WTC11 (cell line): Measurements from ENCODE around the gene SLC9A3.

Experiments
- NFE2L1 ChIP-seq: sonication (generic); formaldehyde crosslinking; IDR thresholded peaks from 2 replicates; pipeline ENCODE4 v1.8.1; 2023; ENCODE audit warnings: missing genetic modification reagents
- ZBTB21 ChIP-seq: sonication (generic); formaldehyde crosslinking; IDR thresholded peaks from 2 replicates; pipeline ENCODE4 v1.8.1; 2023; ENCODE audit warnings: mild to moderate bottlenecking, missing genetic modification reagents, borderline replicate concordance
- TF ChIP-seq, protein P1 (sequence below): fragments of 200-600 bp; IDR thresholded peaks from 2 replicates; pipeline ENCODE4 v1.8.0; 2022; ENCODE audit warnings: antibody characterized with exemption
- TF ChIP-seq, protein P2 (sequence below): sonication (generic); formaldehyde crosslinking; IDR thresholded peaks from 2 replicates; pipeline ENCODE4 v1.8.0; 2022; ENCODE audit warnings: mild to moderate bottlenecking, missing genetic modification reagents
- TF ChIP-seq, protein P3 (sequence below): sonication (generic); formaldehyde crosslinking; IDR thresholded peaks from 2 replicates; pipeline ENCODE4 v1.8.0; 2022; ENCODE audit warnings: mild to moderate bottlenecking, missing genetic modification reagents
- TF ChIP-seq, protein P4 (sequence below): sonication (generic); formaldehyde crosslinking; IDR thresholded peaks from 2 replicates; pipeline ENCODE4 v1.8.0; 2022; ENCODE audit warnings: mild to moderate bottlenecking, missing genetic modification reagents

DNA sequence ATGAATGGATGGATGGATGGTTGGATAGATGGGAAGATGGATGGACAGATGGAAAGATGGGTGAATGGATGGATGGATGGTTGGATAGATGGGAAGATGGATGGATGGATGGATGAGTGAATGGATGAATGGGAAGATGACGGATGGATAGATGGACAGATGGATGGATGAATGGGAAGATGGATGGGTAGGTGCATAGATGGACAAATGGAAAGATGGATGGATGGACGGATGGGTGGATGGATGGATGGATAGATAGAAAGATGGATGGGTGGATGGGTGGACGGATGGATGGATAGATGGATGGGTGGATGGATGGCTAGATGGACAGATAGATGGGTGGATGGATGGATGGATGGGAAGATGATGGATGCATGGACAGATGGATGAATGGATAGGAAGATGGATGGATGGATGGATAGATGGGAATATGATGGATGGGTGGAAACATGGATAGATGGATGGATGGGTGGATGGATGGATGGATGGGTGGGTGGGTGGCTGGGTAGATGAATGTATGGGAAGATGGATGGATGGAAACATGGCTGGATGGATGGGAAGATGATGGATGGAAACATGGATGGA, 97.8 kb downstream of the SLC9A3 start:
- TF ChIP-seq, protein P1, sequence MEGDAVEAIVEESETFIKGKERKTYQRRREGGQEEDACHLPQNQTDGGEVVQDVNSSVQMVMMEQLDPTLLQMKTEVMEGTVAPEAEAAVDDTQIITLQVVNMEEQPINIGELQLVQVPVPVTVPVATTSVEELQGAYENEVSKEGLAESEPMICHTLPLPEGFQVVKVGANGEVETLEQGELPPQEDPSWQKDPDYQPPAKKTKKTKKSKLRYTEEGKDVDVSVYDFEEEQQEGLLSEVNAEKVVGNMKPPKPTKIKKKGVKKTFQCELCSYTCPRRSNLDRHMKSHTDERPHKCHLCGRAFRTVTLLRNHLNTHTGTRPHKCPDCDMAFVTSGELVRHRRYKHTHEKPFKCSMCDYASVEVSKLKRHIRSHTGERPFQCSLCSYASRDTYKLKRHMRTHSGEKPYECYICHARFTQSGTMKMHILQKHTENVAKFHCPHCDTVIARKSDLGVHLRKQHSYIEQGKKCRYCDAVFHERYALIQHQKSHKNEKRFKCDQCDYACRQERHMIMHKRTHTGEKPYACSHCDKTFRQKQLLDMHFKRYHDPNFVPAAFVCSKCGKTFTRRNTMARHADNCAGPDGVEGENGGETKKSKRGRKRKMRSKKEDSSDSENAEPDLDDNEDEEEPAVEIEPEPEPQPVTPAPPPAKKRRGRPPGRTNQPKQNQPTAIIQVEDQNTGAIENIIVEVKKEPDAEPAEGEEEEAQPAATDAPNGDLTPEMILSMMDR = no peak
- TF ChIP-seq ZBTB21 (CRISPR knock-in tag) (0 out of 2 replicates have a peak, but pooled peaks have one; percentile 33), NFE2L1 (CRISPR knock-in tag) (no peak)
- TF ChIP-seq, protein P2, sequence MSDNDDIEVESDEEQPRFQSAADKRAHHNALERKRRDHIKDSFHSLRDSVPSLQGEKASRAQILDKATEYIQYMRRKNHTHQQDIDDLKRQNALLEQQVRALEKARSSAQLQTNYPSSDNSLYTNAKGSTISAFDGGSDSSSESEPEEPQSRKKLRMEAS = no peak
- TF ChIP-seq, protein P3, sequence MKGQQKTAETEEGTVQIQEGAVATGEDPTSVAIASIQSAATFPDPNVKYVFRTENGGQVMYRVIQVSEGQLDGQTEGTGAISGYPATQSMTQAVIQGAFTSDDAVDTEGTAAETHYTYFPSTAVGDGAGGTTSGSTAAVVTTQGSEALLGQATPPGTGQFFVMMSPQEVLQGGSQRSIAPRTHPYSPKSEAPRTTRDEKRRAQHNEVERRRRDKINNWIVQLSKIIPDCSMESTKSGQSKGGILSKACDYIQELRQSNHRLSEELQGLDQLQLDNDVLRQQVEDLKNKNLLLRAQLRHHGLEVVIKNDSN (CRISPR knock-in tag) = no peak
- TF ChIP-seq, protein P4, sequence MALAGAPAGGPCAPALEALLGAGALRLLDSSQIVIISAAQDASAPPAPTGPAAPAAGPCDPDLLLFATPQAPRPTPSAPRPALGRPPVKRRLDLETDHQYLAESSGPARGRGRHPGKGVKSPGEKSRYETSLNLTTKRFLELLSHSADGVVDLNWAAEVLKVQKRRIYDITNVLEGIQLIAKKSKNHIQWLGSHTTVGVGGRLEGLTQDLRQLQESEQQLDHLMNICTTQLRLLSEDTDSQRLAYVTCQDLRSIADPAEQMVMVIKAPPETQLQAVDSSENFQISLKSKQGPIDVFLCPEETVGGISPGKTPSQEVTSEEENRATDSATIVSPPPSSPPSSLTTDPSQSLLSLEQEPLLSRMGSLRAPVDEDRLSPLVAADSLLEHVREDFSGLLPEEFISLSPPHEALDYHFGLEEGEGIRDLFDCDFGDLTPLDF = no peak
